Measurements from ENCODE around the gene LTA.

The LTA gene

GRCh38 chr6:31534521-31535040 lies 37.5 kb upstream of the LTA start:
- Mint-ChIP-seq H3K36me3 (ENCODE audit: low read depth) (peaks cover 99% of the 10 kb centered on the region), H3K27ac (no peak overlapping the region), H3K27me3 (no peaks in the 10 kb centered on the region), H3K9me3 (no peaks in the 10 kb centered on the region), H3K4me3 (no peak overlapping the region), H3K4me1 (ENCODE audit: low read depth) (peaks cover 27% of the 10 kb centered on the region)
- intact Hi-C loops (cut with micrococcal nuclease): no loop called here

DNA sequence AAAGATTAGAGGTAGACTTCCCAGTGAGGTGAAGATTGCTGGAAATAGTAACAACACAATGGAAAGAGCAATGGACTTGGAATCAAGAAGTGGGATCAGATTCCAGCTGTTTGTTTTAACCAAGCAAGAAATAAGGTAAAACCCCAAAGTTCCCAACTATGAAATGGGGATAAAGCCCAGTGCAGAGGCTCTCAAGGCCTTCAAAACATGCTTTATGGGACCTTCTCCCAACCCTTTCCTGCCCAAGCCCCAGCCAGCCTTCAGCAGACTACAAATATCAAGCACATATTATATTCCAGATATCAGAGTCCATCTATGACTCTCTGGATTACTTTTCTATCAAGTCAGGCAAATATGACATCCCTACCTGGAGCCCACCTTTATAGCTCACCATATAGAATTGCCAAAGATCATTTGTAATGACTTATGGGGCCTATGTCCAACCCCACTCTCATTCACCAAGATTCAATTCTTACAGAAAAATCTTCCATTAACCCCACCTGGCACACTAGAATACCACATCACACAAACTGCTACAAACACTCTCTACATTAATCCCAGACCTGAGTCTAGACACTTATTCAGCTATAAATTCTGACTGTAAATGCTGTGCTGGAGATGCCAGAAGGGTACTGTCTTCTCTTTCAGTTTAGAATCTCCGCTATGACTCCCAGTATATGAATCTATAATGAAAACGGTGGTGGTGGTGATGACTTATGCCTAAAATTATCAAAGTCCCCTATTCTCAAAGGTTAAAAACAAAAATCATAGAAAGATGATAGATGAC lies 36.4 kb upstream of the LTA start:
- Mint-ChIP-seq H3K4me1 (ENCODE audit: low read depth) (peaks cover 32% of the 10 kb centered on the region), H3K4me3 (no peak overlapping the region), H3K27ac (no peak overlapping the region)

GRCh38 chr6:31538805-31539400 lies 33.2 kb upstream of the LTA start:
- peaks cover 79% of the 10 kb centered on the region for H3K36me3 Mint-ChIP-seq (ENCODE audit: low read depth)
- intact Hi-C loops (cut with micrococcal nuclease): no loop called here
- H3K27ac Mint-ChIP-seq: peak overlapping the region; percentile 3
- H3K4me1 Mint-ChIP-seq (ENCODE audit: low read depth): peaks cover 28% of the 10 kb centered on the region
- peak overlapping the region; percentile 37 for H3K4me3 Mint-ChIP-seq
- H3K27me3 Mint-ChIP-seq: no peaks in the 10 kb centered on the region
- H3K9me3 Mint-ChIP-seq: no peaks in the 10 kb centered on the region

More for the DNA sequence above, 36.4 kb upstream of the LTA start:
- no peaks in the 10 kb centered on the region for H3K27me3 Mint-ChIP-seq
- H3K9me3 Mint-ChIP-seq: no peaks in the 10 kb centered on the region
- H3K36me3 Mint-ChIP-seq (ENCODE audit: low read depth): peaks cover 99% of the 10 kb centered on the region
- intact Hi-C loops (cut with micrococcal nuclease): no loop called here

- Mint-ChIP-seq H3K27ac (peak overlapping the region; percentile 91), H3K9me3 (no peaks in the 10 kb centered on the region), H3K4me3 (peak overlapping the region; percentile 86), H3K36me3 (ENCODE audit: low read depth) (peaks cover 62% of the 10 kb centered on the region), H3K27me3 (no peaks in the 10 kb centered on the region), H3K4me1 (ENCODE audit: low read depth) (peaks cover 28% of the 10 kb centered on the region)
- intact Hi-C loops (cut with micrococcal nuclease): loop anchor here (5.0 kb wide), 1 partner anchor 127 kb away; the partner anchor contains the start of genes CSNK2B and LY6G5B
Observed at GRCh38 chr6:31540640-31541039, 31.4 kb upstream of the LTA start.

DNA sequence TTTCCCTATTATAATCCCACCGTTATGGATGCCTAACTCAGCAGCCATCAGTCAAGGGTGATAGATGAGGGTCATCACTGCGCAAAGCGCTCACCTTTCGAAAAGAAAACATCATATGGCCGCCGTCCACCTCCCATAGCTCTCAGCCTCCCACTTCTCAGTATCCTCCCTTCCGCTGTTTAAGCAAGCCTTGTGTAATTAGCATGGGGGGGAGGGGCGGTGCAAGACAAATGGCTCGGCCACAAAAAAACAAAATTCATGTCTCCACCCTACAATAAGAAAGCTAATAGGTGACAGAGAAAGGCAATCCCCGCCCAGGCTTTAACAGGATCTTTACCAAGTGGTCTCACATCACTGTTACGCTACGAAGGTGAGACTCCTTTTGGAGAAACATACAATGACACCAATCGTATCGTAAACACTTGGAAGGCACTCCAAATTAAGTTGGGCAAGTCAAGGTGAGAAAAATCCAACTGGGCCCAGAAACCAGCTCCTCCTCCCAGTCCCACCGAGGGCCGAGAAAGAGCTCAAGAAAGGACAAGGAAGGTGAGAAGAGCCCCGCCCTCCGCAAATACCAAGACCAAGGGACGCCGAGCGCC lies 30.9 kb upstream of the LTA start:
- H3K36me3 Mint-ChIP-seq (ENCODE audit: low read depth): peaks cover 57% of the 10 kb centered on the region

GRCh38 chr6:31541658-31542521 lies 30.2 kb upstream of the LTA start, which contains the start of gene DDX39B:
DDX39B (minus strand) TSS chr6:31542003; CDS start chr6:31540532, 1,471 bp downstream.
- intact Hi-C loops (cut with micrococcal nuclease): loop anchor here (5.0 kb wide), 1 partner anchor 125 kb away; the partner anchor contains the start of genes CSNK2B and LY6G5B
- Mint-ChIP-seq H3K27me3 (no peaks in the 10 kb centered on the region), H3K4me3 (peak within 1 kb of the TSS; percentile 86), H3K4me1 (ENCODE audit: low read depth) (peaks cover 40% of the 10 kb centered on the region), H3K36me3 (ENCODE audit: low read depth) (peaks cover 50% of the 10 kb centered on the region), H3K9me3 (no peaks in the 10 kb centered on the region), H3K27ac (peak within 1 kb of the TSS; percentile 91)

More for the DNA sequence above, 30.9 kb upstream of the LTA start:
- H3K27ac Mint-ChIP-seq: peak overlapping the region; percentile 91
- H3K27me3 Mint-ChIP-seq: no peaks in the 10 kb centered on the region
- peak overlapping the region; percentile 86 for H3K4me3 Mint-ChIP-seq
- H3K9me3 Mint-ChIP-seq: no peaks in the 10 kb centered on the region
- intact Hi-C loops (cut with micrococcal nuclease): loop anchor here (5.0 kb wide), 1 partner anchor 126 kb away; the partner anchor contains the start of genes CSNK2B and LY6G5B
- peaks cover 32% of the 10 kb centered on the region for H3K4me1 Mint-ChIP-seq (ENCODE audit: low read depth)

DNA sequence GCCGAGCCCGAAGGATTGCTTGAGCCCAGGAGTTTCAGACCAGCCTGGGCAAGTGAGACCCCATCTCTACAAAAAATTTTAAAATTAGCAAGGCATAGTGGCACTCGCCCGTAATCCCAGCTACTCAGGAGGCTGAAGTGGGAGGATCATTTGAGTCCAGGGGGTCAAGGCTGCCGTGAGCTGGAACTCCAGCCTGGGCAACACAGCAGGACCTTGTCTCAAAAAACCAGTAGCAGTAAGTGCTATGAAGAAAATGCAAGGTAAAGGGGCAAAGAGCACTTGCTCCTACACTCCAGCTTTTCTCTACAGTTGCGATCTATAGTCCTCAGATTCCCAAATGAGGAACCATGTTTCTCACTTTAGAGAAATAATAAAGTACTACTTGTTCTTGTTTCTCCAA lies 28.4 kb upstream of the LTA start:
- H3K4me3 Mint-ChIP-seq: no peak overlapping the region
- H3K36me3 Mint-ChIP-seq (ENCODE audit: low read depth): peaks cover 33% of the 10 kb centered on the region
- intact Hi-C loops (cut with micrococcal nuclease): loop anchor here (5.0 kb wide), 1 partner anchor 124 kb away; the partner anchor contains the start of genes CSNK2B and LY6G5B
- H3K4me1 Mint-ChIP-seq (ENCODE audit: low read depth): peaks cover 48% of the 10 kb centered on the region
- H3K9me3 Mint-ChIP-seq: no peaks in the 10 kb centered on the region
- H3K27ac Mint-ChIP-seq: no peak overlapping the region
- no peaks in the 10 kb centered on the region for H3K27me3 Mint-ChIP-seq

- no peak overlapping the region for H3K4me3 Mint-ChIP-seq
- intact Hi-C loops (cut with micrococcal nuclease): loop anchor here (5.0 kb wide), 2 partner anchors 123 to 288 kb away; partner anchors contain the start of genes CSNK2B and LY6G5B
- no peaks in the 10 kb centered on the region for H3K27me3 Mint-ChIP-seq
- peaks cover 45% of the 10 kb centered on the region for H3K4me1 Mint-ChIP-seq (ENCODE audit: low read depth)
- no peak overlapping the region for H3K27ac Mint-ChIP-seq
- H3K9me3 Mint-ChIP-seq: no peaks in the 10 kb centered on the region
- H3K36me3 Mint-ChIP-seq (ENCODE audit: low read depth): peaks cover 29% of the 10 kb centered on the region
Observed at GRCh38 chr6:31544676-31545075, 27.4 kb upstream of the LTA start.

DNA sequence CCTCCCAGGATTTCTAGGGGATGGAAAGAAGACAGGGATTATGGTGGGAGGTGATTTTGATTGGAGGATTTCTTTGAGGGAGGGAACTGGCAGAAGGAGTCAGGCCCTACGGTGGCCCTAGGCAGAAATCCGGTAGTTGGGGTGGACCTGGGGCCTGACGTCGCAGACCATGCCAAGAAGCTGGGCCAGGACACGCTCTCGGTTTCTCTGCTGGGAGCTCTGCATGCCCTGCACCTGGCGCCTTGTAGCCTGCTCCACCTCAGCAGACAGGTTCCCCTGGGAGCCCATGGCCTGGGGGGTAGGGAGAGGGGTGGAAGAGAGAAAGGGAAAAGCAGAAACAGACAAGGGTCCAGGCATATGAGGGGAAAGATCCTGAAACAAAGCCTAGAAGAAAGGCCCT lies 26.8 kb upstream of the LTA start:
- no peak overlapping the region for H3K27ac Mint-ChIP-seq
- no peaks in the 10 kb centered on the region for H3K9me3 Mint-ChIP-seq
- intact Hi-C loops (cut with micrococcal nuclease): loop anchor here (5.0 kb wide), 1 partner anchor 287 kb away; no protein-coding TSS in a partner anchor
- H3K4me3 Mint-ChIP-seq: no peak overlapping the region
- peaks cover 39% of the 10 kb centered on the region for H3K4me1 Mint-ChIP-seq (ENCODE audit: low read depth)
- H3K36me3 Mint-ChIP-seq (ENCODE audit: low read depth): peaks cover 29% of the 10 kb centered on the region
- H3K27me3 Mint-ChIP-seq: no peaks in the 10 kb centered on the region

- Mint-ChIP-seq H3K4me1 (ENCODE audit: low read depth) (peaks cover 34% of the 10 kb centered on the region), H3K36me3 (ENCODE audit: low read depth) (peaks cover 29% of the 10 kb centered on the region), H3K9me3 (no peaks in the 10 kb centered on the region), H3K4me3 (peak within 1 kb of the TSS; percentile 77), H3K27me3 (no peaks in the 10 kb centered on the region), H3K27ac (peak within 1 kb of the TSS; percentile 80)
- intact Hi-C loops (cut with micrococcal nuclease): loop anchor here (2.0 to 5.0 kb wide), 2 partner anchors 52 to 286 kb away; no protein-coding TSS in a partner anchor
Observed at GRCh38 chr6:31546339-31546957, 25.6 kb upstream of the LTA start, which contains the start of gene ATP6V1G2. ATP6V1G2 (minus strand) TSS chr6:31546608; CDS start chr6:31546559, 49 bp downstream.

DNA sequence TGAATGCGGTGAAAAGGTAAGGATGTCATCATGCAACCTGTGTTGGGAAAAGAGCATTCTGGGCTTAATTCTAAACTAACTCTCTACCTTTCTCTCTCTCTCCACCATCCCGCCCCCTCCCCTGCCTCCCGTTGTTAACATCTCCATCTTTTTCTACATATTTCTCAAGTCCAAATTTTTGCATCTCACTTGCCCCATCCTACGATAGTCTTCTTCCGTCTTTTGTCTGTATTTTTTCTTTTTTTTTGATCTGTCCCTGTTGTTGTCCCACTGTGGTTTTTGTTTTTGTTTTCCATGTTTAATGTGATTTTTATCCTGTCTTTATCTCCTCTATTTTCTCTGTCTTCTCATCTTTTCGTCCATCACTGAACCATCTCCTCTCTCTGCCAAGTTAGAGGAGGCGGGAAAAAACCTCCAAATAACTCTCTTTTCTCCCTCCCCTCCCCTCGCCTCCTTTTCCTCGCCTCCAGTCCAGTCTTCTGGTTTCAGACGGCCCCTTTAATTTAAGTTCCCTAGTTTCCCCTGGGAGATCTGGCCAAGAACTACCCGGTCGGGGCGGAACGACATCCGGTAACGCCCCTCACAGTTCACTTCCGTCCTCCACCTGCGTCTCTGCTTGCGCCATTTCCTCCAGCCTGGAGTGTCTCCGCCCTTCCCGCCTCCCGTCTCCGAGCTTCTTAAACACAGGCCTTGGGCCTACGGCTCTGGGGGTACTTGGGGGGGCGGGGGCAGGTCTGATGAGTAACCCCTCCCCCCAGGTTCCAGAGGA lies 24.9 kb upstream of the LTA start, which contains the start of gene NFKBIL1:
Gene NFKBIL1 (plus strand): TSS at position 651 of the 769 bp plus-strand sequence. CDS start 87 bp downstream, at position 738.
- no peaks in the 10 kb centered on the region for H3K9me3 Mint-ChIP-seq
- peaks cover 34% of the 10 kb centered on the region for H3K4me1 Mint-ChIP-seq (ENCODE audit: low read depth)
- peak within 1 kb of the TSS; percentile 80 for H3K27ac Mint-ChIP-seq
- peaks cover 28% of the 10 kb centered on the region for H3K36me3 Mint-ChIP-seq (ENCODE audit: low read depth)
- intact Hi-C loops (cut with micrococcal nuclease): loop anchor here (2.0 to 5.0 kb wide), 2 partner anchors 52 to 285 kb away; no protein-coding TSS in a partner anchor
- H3K4me3 Mint-ChIP-seq: peak within 1 kb of the TSS; percentile 77
- no peaks in the 10 kb centered on the region for H3K27me3 Mint-ChIP-seq

Measured in dendritic cell treated with granulocyte-macrophage colony-stimulating factor and Interleukin-4, amounts not matched to agents 40 ng/mL and 50 ng/mL, for 4 days (primary cell).